Hepatocyte (in vitro differentiated cells): Measurements from ENCODE around the gene RBM48. TPM values are rescaled to one million over a fixed set of nuclear protein-coding genes. Genes with fewer than 3 reads are reported as not detected.

Experiments
- DNase-seq: peaks from one replicate; pipeline ENCODE4 v3.0.0-alpha.2; 2016; ENCODE audit warnings: low spot score
- H2AFZ ChIP-seq: fragments of 200-600 bp; sonication (generic); 2 replicates; pipeline ENCODE4 v1.6.0; 2016; ENCODE audit warnings: antibody characterized with exemption, mild to moderate bottlenecking
- H3K27ac ChIP-seq: fragments of 200-600 bp; sonication (generic); 2 replicates; pipeline ENCODE4 v1.5.1; 2016; ENCODE audit warnings: mild to moderate bottlenecking
- H3K27me3 ChIP-seq: fragments of 200-600 bp; sonication (generic); 2 replicates; pipeline ENCODE4 v1.6.1; 2016
- H3K36me3 ChIP-seq: fragments of 200-600 bp; sonication (generic); replicated peaks from 2 replicates; pipeline ENCODE4 v1.5.1; 2016; ENCODE audit warnings: low read depth; ENCODE audit not compliant: insufficient read depth
- H3K4me1 ChIP-seq: fragments of 200-600 bp; sonication (generic); 2 replicates; pipeline ENCODE4 v1.5.1; 2016; ENCODE audit warnings: mild to moderate bottlenecking, moderate library complexity; ENCODE audit not compliant: insufficient read depth
- H3K4me2 ChIP-seq: fragments of 200-600 bp; sonication (generic); 2 replicates; pipeline ENCODE4 v1.6.0; 2016
- H3K4me3 ChIP-seq: fragments of 200-600 bp; sonication (generic); 2 replicates; pipeline ENCODE4 v1.5.1; 2016; ENCODE audit warnings: mild to moderate bottlenecking
- H3K79me2 ChIP-seq: fragments of 200-600 bp; sonication (generic); 2 replicates; pipeline ENCODE4 v1.6.0; 2017; ENCODE audit warnings: mild to moderate bottlenecking
- H3K9me2 ChIP-seq: fragments of 200-600 bp; sonication (generic); replicated peaks from 2 replicates; pipeline ENCODE4 v1.6.0; 2017; ENCODE audit warnings: mild to moderate bottlenecking; ENCODE audit not compliant: insufficient read depth
- H3K9me3 ChIP-seq: fragments of 200-600 bp; sonication (generic); 2 replicates; pipeline ENCODE4 v1.5.1; 2016; ENCODE audit warnings: low read depth, mild to moderate bottlenecking
- H4K20me1 ChIP-seq: fragments of 200-600 bp; sonication (generic); 2 replicates; pipeline ENCODE4 v1.6.0; 2016; ENCODE audit warnings: mild to moderate bottlenecking; ENCODE audit not compliant: insufficient read depth, poor library complexity, severe bottlenecking
- EZH2 ChIP-seq: fragments of 200-600 bp; sonication (generic); IDR thresholded peaks from 2 replicates; pipeline ENCODE4 v1.6.1; 2016; ENCODE audit warnings: antibody characterized with exemption, mild to moderate bottlenecking, borderline replicate concordance
- EZH2phosphoT487 ChIP-seq: fragments of 200-600 bp; sonication (generic); IDR thresholded peaks from one replicate; pipeline ENCODE4 v1.6.1; 2018; ENCODE audit warnings: antibody characterized with exemption, mild to moderate bottlenecking, low read depth, moderate library complexity; ENCODE audit not compliant: unreplicated experiment, severe bottlenecking
- WGBS: methylation state at CpG from one replicate; pipeline ENCODE4 v1.1.6; 2016; ENCODE audit warnings: low lambda C conversion rate; ENCODE audit errors: missing lambda C conversion rate; 5-methylcytosine and 5-hydroxymethylcytosine counted together
- polyA plus RNA-seq: library from polyadenylated mRNA; unstranded; fragments of >200 nt; fragmentation: Nextera tagmentation; extraction: Ambion mirVana; gene quantifications from 2 replicates; pipeline ENCODE4 v1.2.1, GENCODE V29; 2016
- total RNA-seq: library from RNA; depleted of rRNA; stranded (reverse); fragments of >200 nt; gene quantifications from 2 replicates; pipeline ENCODE4 v1.2.3, GENCODE V29; 2014
- TF ChIP-seq, protein P1 (sequence below): fragments of 200-600 bp; sonication (generic); IDR thresholded peaks from 2 replicates; pipeline ENCODE4 v1.5.1; 2016; ENCODE audit warnings: antibody characterized with exemption, mild to moderate bottlenecking; ENCODE audit not compliant: poor library complexity

The RBM48 gene
- total and polyA plus RNA-seq, 2 experiments from 2014 or later = 8.4 to 15.7 TPM

GRCh38 chr7:92485974-92486373 lies 42.6 kb upstream of the RBM48 start:
- Histone ChIP-seq H4K20me1 (no peaks in the 10 kb centered on the region), H3K4me3 (no peak overlapping the region), H3K9me2 (no peaks in the 10 kb centered on the region), H3K27ac (no peak overlapping the region), H3K9me3 (no peaks in the 10 kb centered on the region), H3K27me3 (no peaks in the 10 kb centered on the region), H3K4me2 (no peak overlapping the region), H3K79me2 (no peaks in the 10 kb centered on the region), H2AFZ (no peak overlapping the region), H3K36me3 (no peaks in the 10 kb centered on the region), H3K4me1 (no peaks in the 10 kb centered on the region)
- no peak for DNase-seq
- TF ChIP-seq EZH2phosphoT487 (no peak), EZH2 (no peak)
- TF ChIP-seq, protein P1, sequence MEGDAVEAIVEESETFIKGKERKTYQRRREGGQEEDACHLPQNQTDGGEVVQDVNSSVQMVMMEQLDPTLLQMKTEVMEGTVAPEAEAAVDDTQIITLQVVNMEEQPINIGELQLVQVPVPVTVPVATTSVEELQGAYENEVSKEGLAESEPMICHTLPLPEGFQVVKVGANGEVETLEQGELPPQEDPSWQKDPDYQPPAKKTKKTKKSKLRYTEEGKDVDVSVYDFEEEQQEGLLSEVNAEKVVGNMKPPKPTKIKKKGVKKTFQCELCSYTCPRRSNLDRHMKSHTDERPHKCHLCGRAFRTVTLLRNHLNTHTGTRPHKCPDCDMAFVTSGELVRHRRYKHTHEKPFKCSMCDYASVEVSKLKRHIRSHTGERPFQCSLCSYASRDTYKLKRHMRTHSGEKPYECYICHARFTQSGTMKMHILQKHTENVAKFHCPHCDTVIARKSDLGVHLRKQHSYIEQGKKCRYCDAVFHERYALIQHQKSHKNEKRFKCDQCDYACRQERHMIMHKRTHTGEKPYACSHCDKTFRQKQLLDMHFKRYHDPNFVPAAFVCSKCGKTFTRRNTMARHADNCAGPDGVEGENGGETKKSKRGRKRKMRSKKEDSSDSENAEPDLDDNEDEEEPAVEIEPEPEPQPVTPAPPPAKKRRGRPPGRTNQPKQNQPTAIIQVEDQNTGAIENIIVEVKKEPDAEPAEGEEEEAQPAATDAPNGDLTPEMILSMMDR = no peak
- WGBS = 92% methylated on average over 2 of the region's 2 CpGs

GRCh38 chr7:92487804-92488203 lies 40.8 kb upstream of the RBM48 start:
- Histone ChIP-seq H3K27ac (no peak overlapping the region), H3K4me2 (no peak overlapping the region), H4K20me1 (no peaks in the 10 kb centered on the region), H3K4me3 (no peak overlapping the region), H3K79me2 (no peaks in the 10 kb centered on the region), H3K4me1 (no peaks in the 10 kb centered on the region), H3K36me3 (no peaks in the 10 kb centered on the region), H2AFZ (no peak overlapping the region), H3K27me3 (no peaks in the 10 kb centered on the region), H3K9me3 (no peaks in the 10 kb centered on the region), H3K9me2 (no peaks in the 10 kb centered on the region)
- TF ChIP-seq, protein P1 = no peak
- TF ChIP-seq EZH2 (no peak), EZH2phosphoT487 (no peak)
- DNase-seq = no peak

GRCh38 chr7:92489634-92490033 lies 39.0 kb upstream of the RBM48 start:
- Histone ChIP-seq H3K4me2 (no peak overlapping the region), H3K4me3 (no peak overlapping the region), H4K20me1 (no peaks in the 10 kb centered on the region), H3K79me2 (no peaks in the 10 kb centered on the region), H3K27ac (no peak overlapping the region), H3K9me2 (no peaks in the 10 kb centered on the region), H3K4me1 (no peaks in the 10 kb centered on the region), H3K27me3 (no peaks in the 10 kb centered on the region), H3K9me3 (no peaks in the 10 kb centered on the region), H3K36me3 (no peaks in the 10 kb centered on the region), H2AFZ (no peak overlapping the region)
- no peak for DNase-seq
- TF ChIP-seq, protein P1 = no peak
- TF ChIP-seq EZH2phosphoT487 = no peak
- no peak for TF ChIP-seq EZH2
- 94% methylated on average over 1 of the region's 1 CpG for WGBS

GRCh38 chr7:92496876-92497275 lies 31.7 kb upstream of the RBM48 start:
- no peak overlapping the region for H2AFZ ChIP-seq
- H3K36me3 ChIP-seq = no peaks in the 10 kb centered on the region

More at GRCh38 chr7:92496876-92497275, 31.7 kb upstream of the RBM48 start:
- 98% methylated on average over 2 of the region's 2 CpGs for WGBS
- Histone ChIP-seq H3K9me3 (no peaks in the 10 kb centered on the region), H3K9me2 (no peaks in the 10 kb centered on the region), H3K4me3 (no peak overlapping the region), H3K4me2 (no peak overlapping the region), H3K27ac (no peak overlapping the region), H3K27me3 (no peaks in the 10 kb centered on the region), H3K79me2 (no peaks in the 10 kb centered on the region), H4K20me1 (no peaks in the 10 kb centered on the region), H3K4me1 (no peaks in the 10 kb centered on the region)
- no peak for DNase-seq
- no peak for TF ChIP-seq EZH2
- TF ChIP-seq, protein P1 = no peak
- no peak for TF ChIP-seq EZH2phosphoT487
